Posterior vena cava (tissue), 2 donors: ENCODE measurements around the gene IDH3B. TPM values are rescaled to one million over a fixed set of nuclear protein-coding genes. Genes with fewer than 3 reads are reported as not detected.

Experiments used
- DNase-seq: peaks from one replicate; pipeline ENCODE4 v3.0.0-alpha.2; 2020; ENCODE audit warnings: low spot score
- intact Hi-C, 2 donors: fragments of 100-400 bp; cut with DNase I; formaldehyde crosslinking; loops; one replicate each; pipeline versions ENCODE4 v1.14.1 to v1.14.2; 2022 to 2023
- long read RNA-seq, 2 donors: library from polyadenylated mRNA; unstranded; transcript quantifications; one replicate each; pipeline ENCODE4 v2.0.0, GENCODE V29; 2020 to 2021
- total RNA-seq, 2 donors: library from RNA; stranded (reverse); fragmentation: NEBNext Ultra II Directional; extraction: Animal tissue kit (Norgen Biotek cat#: 25700); gene quantifications; one replicate each; pipeline ENCODE4 v1.2.1, GENCODE V29; 2021
- donor health status: DM: yes; HTN: yes; CAD: no.
- donor health status: DM: yes; HTN: yes; CAD: no.

IDH3B gene
- 10 to 100 TPM; 47.3 to 48.3 TPM for total RNA-seq
- long read RNA-seq, donor 1, transcript IDH3B-201 (12 exons, 1,545 nt): major isoform, 10 of 21 reads
- long read RNA-seq, donor 1, partial matches to known transcripts: 2 of 21 reads
- long read RNA-seq, donor 1, other reads (novel, unspliced or antisense): 4 of 21 reads
- long read RNA-seq, donor 2, transcript IDH3B-206 (13 exons, 1,279 nt): minor isoform, 45 of 234 reads
- long read RNA-seq, donor 2, transcript IDH3B-201 (12 exons, 1,545 nt): major isoform, 152 of 234 reads
- long read RNA-seq, donor 2, partial matches to known transcripts: 7 of 234 reads
- long read RNA-seq, donor 2, other reads (novel, unspliced or antisense): 28 of 234 reads

- intact Hi-C loops: no loop called here
- DNase-seq: peak; percentile 98
Observed at GRCh38 chr20:2663887-2664719, at the start of gene IDH3B. TSS of gene IDH3B (minus strand) at chr20:2664216. CDS start at chr20:2664188, 28 bp downstream.

DNA sequence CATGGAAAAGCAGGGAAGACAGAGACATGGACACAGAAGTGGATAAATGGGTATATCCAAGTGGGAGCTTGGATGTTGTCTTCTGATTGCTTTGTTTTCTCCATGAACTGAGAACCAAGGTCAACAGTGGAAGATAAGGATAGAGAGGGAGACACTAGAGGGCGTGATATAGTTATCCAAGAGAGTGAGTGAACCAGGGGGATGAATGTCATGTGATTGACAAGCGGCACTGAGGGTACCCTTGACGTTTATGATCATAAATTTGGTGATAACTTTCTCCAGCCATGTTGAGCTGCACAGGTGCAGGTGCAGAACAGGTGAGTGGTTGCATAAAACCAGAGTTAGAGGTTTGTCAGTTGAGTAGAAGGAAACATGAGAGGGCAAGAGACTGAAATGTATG, 49.3 kb upstream of the IDH3B start:
- intact Hi-C loops: no loop called here
- no peak for DNase-seq

DNA sequence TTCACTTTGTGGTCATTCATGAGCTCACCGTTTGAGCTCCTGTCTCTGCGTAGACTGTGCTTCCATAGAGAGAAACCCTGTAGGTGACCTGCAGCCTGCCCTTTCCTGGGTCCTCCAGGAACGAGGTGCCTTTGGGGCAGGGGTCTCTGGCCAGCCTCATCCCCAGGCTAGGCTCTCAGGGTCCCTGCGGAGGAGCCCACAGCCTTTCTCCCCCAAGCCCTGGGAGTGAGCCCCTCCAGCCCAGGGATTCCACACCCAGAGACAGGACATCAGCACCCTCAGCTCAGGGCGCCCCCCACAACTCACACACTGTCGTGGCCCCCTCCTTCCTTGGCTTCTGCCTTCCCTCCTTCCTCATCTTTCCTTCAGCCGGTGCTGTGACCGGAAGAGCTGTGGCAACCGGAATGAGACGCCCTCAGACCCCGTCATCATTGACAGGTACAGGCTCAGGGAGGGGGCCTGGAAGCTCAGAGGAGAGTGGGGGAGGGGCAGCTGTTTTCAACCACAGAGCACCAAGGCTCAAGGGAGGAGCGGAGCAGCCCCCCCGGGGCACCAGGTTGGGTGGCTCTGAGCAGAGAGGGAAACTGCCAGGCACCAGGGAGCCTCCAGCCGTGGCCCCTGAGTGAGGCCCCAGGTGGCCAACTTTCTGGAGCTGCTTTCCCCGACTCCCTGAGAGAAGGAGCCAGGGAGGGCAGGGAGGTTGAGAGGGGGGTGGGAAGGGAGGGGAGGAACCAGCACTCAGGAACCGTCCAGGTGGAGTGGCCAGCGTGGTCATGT, 45.4 kb upstream of the IDH3B start:
- intact Hi-C loops: loop anchor here in 1 of 2 donors (10.0 kb wide), 1 partner anchor 145 kb away; no protein-coding TSS in a partner anchor
- peak; percentile 66 for DNase-seq

GRCh38 chr20:2708665-2709064, 44.6 kb upstream of the IDH3B start:
- no peak for DNase-seq
- intact Hi-C loops: loop anchor here in 1 of 2 donors (10.0 kb wide), 1 partner anchor 146 kb away; no protein-coding TSS in a partner anchor

GRCh38 chr20:2708073-2708415, 44.0 kb upstream of the IDH3B start:
- intact Hi-C loops: loop anchor here in 1 of 2 donors (10.0 kb wide), 1 partner anchor 147 kb away; no protein-coding TSS in a partner anchor
- DNase-seq: no peak

DNA sequence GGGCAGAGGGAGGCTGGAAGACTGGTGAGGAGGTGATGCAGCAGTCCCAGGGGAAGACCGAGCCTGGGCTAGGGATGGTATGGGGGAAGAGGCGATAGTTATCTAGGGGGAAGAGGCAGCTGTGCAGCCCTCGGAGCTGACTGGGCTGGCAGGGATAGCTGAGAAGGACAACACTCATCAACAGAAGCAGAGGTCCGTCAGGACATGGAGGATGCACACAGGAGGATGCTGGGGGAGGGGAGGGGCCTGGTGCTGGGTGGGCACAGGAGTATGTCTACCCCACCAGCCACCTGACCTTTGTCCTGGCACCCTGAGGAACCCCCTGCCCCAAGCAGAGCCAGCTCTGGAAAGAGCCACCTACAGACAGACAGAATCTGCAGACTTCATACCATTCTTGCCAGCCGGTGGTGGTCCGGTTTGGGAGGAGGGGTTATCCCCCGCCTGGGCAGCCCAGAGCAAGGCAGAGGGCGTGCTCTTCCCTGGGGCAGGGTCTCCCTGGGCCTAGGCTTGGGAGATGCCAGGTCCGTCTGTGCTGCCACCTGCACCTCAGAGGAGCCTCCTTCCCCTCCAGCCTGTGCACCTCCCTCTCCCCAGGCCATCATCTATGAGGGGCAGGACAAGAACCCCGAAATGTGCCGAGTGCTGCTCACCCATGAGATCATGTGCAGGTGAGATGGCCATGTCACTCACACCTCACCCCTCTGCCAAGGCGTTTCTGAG, 43.5 kb upstream of the IDH3B start:
- intact Hi-C loops: loop anchor here in 1 of 2 donors (10.0 kb wide), 1 partner anchor 147 kb away; no protein-coding TSS in a partner anchor
- no peak for DNase-seq

DNA sequence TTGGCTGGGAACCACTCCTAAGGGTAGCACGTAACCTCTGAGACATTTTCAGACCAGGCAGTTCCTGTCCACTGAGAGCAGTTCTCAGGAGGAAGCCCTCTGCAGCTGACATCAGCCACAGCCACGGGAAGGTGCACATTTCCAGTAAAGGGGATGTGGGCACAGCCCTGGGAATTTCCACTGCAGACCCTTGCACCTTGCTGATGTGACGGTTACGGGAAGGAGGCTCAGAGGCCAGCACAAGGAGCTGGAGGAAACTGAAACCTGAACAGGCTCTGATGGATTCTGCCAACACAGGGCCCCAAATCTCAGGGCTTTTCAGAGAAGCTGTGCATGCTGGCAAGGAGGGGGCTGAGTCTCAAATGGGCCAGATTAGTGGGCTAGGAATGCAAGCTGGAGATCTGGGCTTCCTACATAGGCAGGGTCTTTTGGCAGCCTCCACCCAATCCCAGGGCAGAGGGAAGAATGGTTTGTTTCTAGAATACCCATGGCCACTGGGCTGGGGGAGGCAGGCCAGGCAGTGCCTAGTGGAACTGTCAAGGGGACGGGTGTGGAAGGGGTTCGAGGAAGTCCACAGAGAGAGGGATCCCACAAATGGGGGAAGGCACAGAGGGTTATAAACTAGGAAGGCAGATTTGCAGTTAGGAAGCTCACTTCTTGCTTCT, 42.8 kb upstream of the IDH3B start:
- intact Hi-C loops: loop anchor here in 1 of 2 donors (10.0 kb wide), 1 partner anchor 148 kb away; no protein-coding TSS in a partner anchor
- DNase-seq: no peak

DNA sequence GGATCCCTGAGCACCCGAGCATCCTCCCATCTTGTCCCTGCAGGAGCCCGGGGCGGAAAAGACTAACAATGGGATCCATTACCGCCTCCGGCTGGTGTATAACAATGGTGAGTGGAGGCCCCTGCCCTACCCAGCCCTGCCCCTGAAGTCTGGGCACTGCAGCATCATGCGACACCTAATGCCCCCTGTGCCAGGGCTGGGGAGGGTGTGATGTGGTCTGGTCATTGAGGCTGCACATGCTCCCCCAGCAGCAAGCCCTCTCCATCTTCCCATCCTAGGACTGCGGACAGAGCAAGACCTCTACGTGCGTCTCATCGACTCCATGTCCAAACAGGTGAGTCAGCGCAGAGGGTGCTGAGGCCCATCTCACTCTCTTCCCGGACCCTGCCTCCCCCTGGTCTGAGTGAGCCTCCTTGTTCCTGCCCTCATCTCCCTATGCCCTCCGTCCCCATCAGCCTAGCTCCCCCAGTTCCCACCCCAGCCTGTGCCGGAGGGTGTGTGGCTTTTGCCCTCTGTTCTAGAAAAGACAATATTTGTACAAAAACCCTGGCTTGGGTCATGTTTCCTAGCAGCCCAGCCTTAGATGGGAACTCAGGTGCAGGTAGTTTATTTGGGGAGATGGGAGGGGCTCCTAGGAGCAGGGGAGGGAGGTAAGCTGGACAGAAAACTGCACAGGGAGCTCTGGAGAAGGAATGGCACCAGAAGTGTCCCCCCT, 42.1 kb upstream of the IDH3B start:
- no peak for DNase-seq
- intact Hi-C loops: loop anchor here in 1 of 2 donors (10.0 kb wide), 1 partner anchor 149 kb away; no protein-coding TSS in a partner anchor

DNA sequence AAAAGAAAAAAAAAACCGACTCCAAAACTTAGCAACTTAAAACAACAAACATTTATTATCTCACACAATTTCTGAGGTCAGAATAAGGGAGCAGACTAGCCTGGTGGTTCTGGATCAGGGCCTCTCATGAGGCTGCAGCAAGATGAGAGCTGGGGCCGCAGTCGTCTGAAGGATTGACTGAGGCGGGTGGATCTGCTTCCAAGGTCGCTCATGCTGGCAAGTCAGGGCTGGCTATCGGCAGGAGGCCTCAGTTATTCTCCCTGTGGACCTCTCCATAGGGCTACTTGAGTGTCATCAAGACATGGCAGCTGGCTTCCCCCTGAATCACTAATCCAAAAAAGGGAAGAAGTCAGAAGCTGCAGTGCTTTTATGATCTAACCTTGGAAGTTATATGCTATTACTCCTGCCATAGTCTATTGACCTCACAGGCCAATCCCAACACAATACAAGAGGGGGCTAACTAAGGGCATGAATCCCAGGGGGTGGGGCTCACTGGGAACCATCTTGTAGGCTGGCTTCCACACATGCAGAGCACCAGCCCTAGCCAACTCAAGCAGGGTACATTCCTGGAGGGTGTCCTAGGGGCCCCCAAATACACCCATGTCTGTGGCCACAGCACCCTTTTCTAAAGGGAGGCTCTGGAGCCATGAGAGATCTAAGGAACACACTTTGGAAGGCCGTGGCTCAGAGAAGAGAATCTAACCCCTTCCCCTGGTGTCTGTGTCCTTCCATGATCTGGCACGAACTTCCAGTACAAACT, 39.9 kb upstream of the IDH3B start:
- no peak for DNase-seq
- intact Hi-C loops: loop anchor here in 1 of 2 donors (10.0 kb wide), 1 partner anchor 151 kb away; no protein-coding TSS in a partner anchor

DNA sequence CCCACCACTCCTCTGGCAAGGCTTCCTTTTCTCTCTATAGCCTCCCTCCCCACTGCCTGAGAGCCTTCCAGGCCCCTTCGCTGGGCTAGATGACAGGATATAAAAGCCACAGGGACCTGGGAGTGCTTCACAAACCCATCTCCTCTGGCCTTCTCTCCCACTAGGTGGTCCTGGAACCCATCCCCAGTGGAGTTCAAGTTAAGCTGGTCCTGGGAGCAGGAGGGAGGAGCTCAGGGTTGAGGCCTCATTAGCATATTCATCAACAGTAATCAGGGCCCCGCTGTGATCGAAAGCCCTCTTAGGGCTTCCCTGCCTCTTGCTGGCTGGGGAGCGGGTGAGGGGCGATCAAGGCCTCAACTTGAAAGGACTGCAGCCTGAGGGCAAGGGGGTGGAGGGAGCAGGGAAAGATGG, 37.7 kb upstream of the IDH3B start:
- DNase-seq: no peak
- intact Hi-C loops: loop anchor here in 1 of 2 donors (10.0 kb wide), 1 partner anchor 153 kb away; no protein-coding TSS in a partner anchor

GRCh38 chr20:2700913-2701620, 37.1 kb upstream of the IDH3B start:
- intact Hi-C loops: loop anchor here in 1 of 2 donors (10.0 kb wide), 1 partner anchor 154 kb away; no protein-coding TSS in a partner anchor
- DNase-seq: no peak

DNA sequence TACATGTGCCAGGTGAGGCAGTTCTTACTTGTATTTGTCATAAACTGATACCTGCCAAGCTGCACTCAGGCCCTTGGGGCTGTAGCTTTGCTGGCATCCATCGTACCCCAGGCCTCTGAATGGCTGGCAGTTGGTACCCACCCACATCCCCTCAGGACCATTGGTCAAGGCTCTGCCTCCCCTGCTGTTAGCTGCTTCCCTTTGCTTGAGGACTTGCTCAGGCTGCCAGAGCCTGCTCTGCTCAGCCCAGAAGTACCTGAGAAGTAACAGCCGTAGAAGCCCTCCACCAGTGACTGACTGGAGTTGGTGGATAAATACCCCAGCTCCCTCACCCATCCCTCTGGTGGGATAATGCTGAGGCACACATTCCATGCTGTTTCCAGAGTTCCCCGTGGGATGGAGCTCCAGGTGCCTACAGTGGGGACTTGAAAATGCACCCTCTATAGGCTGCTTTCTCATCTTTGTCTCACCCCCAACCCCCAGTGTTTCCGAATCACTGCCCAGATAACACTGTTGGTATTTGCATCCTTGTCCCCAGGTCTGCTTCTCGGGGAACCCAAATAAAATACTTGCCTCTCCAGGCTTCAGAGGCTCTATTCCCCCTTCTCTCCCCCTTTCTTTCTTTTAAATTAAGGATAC, 35.9 kb upstream of the IDH3B start:
- intact Hi-C loops: loop anchor here in 1 of 2 donors (10.0 kb wide), 1 partner anchor 155 kb away; no protein-coding TSS in a partner anchor
- DNase-seq: no peak

DNA sequence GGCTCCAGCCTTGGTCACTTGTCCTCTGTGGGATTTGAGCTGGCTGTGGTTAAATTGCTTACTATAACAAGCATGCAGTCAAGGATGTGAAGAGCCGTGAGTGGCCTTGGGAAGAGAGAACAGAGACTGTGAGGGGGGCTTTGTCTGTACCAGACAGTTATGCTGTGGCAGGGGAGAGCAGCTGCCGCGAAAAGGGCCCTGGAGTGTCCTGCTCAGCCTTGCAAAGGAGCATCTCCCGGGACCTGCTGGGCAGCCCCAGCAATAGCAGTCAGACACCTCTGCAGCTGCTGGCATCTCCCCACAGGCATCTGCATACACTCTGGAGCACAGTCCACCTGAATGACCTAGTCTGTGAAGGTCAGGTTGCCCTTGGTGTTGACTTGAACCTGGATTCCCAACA, 34.9 kb upstream of the IDH3B start:
- no peak for DNase-seq
- intact Hi-C loops: no loop called here

- intact Hi-C loops: no loop called here
- DNase-seq: no peak
Observed at GRCh38 chr20:2698186-2698817, 34.3 kb upstream of the IDH3B start.

DNA sequence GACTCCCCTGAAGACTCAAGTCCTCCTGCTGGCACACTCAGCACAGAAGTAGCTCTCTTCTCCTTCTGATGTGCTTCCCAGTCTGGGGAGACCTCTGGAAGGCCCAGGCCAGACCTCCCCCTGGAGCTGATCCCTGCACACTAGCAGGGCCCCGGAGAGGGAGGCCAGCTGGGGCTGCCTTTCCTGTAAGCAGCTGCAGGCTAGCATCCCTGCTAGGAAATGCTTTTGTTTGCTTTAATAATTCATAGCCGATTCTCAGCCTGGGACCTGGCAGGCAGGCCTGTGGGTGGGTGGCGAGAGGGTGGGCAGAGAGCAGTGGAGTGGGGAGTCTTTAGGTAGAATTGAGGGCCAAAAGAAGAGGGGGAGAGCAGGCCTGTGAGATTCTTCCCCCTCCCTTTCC, 33.8 kb upstream of the IDH3B start:
- intact Hi-C loops: no loop called here
- peak; percentile 59 for DNase-seq
